Caco-2 (cell line): Measurements from ENCODE around the gene TFIP11. TPM values are rescaled to one million over a fixed set of nuclear protein-coding genes. Genes with fewer than 3 reads are reported as not detected.

Experiments
- BruUV-seq: library from RNA; stranded (reverse); fragments of 400-500 nt; replicated peaks from 2 replicates; lab custom pipeline; 2021; lab: Mats Ljungman, UMichigan
- CTCF ChIA-PET: fragments of 300-600 bp; sonication (Branson Sonifier 250); formaldehyde crosslinking; loops from one replicate; lab custom pipeline; 2022; ENCODE audit warnings: antibody characterized with exemption; lab: Charles Lee
- POLR2A ChIA-PET: fragments of 300-600 bp; sonication (Branson Sonifier 250); formaldehyde crosslinking; loops from one replicate; lab custom pipeline; 2022; ENCODE audit warnings: antibody characterized with exemption; lab: Charles Lee
- DNase-seq, 2 experiments: peaks; one replicate each; pipeline versions ENCODE4 v3.0.0 to v3.0.0-alpha.2; 2020 to 2022
- H3K27me3 ChIP-seq: replicated peaks from 2 replicates; pipeline ENCODE4 v1.6.0; 2011; ENCODE audit warnings: low read length; ENCODE audit not compliant: control insufficient read depth, insufficient read depth
- H3K36me3 ChIP-seq: 2 replicates; pipeline ENCODE4 v1.5.1; 2011; ENCODE audit warnings: low read length; ENCODE audit not compliant: control insufficient read depth, insufficient read depth
- H3K4me1 ChIP-seq: fragments of 250-450 bp; sonication (Bioruptor Pico); 2 replicates; pipeline ENCODE4 v1.5.1; 2020; ENCODE audit warnings: mild to moderate bottlenecking
- H3K4me3 ChIP-seq: 2 replicates; pipeline ENCODE4 v1.5.1; 2011; ENCODE audit warnings: low read depth, mild to moderate bottlenecking, control low read depth, low read length
- H3K9me3 ChIP-seq: fragments of 250-450 bp; sonication (Bioruptor Pico); 2 replicates; pipeline ENCODE4 v1.5.1; 2020; ENCODE audit warnings: mild to moderate bottlenecking, moderate library complexity
- H3K27ac Mint-ChIP-seq: one replicate; pipeline ENCODE4 v1.8.0; 2022; ENCODE audit warnings: mixed read lengths; ENCODE audit not compliant: unreplicated experiment
- H3K27me3 Mint-ChIP-seq: one replicate; pipeline ENCODE4 v1.8.0; 2022; ENCODE audit warnings: mixed read lengths; ENCODE audit not compliant: insufficient read depth, unreplicated experiment
- H3K36me3 Mint-ChIP-seq: one replicate; pipeline ENCODE4 v1.8.0; 2022; ENCODE audit warnings: mild to moderate bottlenecking, mixed read lengths; ENCODE audit not compliant: insufficient read depth, unreplicated experiment
- H3K4me1 Mint-ChIP-seq: one replicate; pipeline ENCODE4 v1.8.0; 2022; ENCODE audit warnings: low read depth, mixed read lengths; ENCODE audit not compliant: unreplicated experiment
- H3K4me3 Mint-ChIP-seq: one replicate; pipeline ENCODE4 v1.8.0; 2022; ENCODE audit warnings: mild to moderate bottlenecking, moderate library complexity, mixed read lengths; ENCODE audit not compliant: unreplicated experiment
- H3K9me3 Mint-ChIP-seq: one replicate; pipeline ENCODE4 v1.8.0; 2022; ENCODE audit warnings: mixed read lengths; ENCODE audit not compliant: unreplicated experiment
- CTCF ChIP-seq, 2 experiments: fragments of 200-600 bp in 1 of 2; IDR thresholded peaks; 1 replicate in 1 of 2; 2 replicates in 1 of 2; pipeline versions ENCODE4 v1.5.1 to v1.8.0; 2011 to 2022; ENCODE audit warnings: antibody characterized with exemption in 1 of 2, control low read depth in 1 of 2, inconsistent platforms in 1 of 2, low read depth in 1 of 2, low read length in 1 of 2, mild to moderate bottlenecking in 1 of 2, moderate library complexity in 1 of 2; ENCODE audit not compliant: insufficient read depth in 1 of 2, severe bottlenecking in 1 of 2, unreplicated experiment in 1 of 2
- intact Hi-C: fragments of 100-400 bp; cut with micrococcal nuclease; formaldehyde crosslinking; loops from one replicate; pipeline ENCODE4 v1.10.0; 2022; ENCODE audit not compliant: unreplicated experiment
- total RNA-seq: library from RNA; stranded (reverse); gene quantifications from 2 replicates; pipeline ENCODE4 v1.2.3, GENCODE V29; 2022

TFIP11 gene
- total RNA-seq, 1 experiment from 2014 or later = 27.7 TPM

- Histone ChIP-seq H3K4me1 (no peaks in the 10 kb centered on the region), H3K27me3 (no peaks in the 10 kb centered on the region), H3K4me3 (no peak overlapping the region), H3K9me3 (no peaks in the 10 kb centered on the region), H3K36me3 (no peaks in the 10 kb centered on the region)
- intact Hi-C loops = no loop called here
- Mint-ChIP-seq H3K36me3 (peaks cover 6% of the 10 kb centered on the region), H3K27me3 (no peaks in the 10 kb centered on the region), H3K9me3 (no peaks in the 10 kb centered on the region), H3K27ac (no peak overlapping the region), H3K4me1 (peaks cover 6% of the 10 kb centered on the region), H3K4me3 (no peak overlapping the region)
- no peak for DNase-seq
- ChIA-PET CTCF (interaction anchor here (0.5 kb wide), 1 partner anchor 100 kb away, joined by 6 read pairs; no protein-coding TSS in a partner anchor), POLR2A (no interaction called here)
- no TSS peak for BruUV-seq
- TF ChIP-seq CTCF (IDR thresholded peaks at IDR 0.05; ENCODE audit: insufficient read depth in 1 of 2, low read depth in 1 of 2, low read length in 1 of 2, severe bottlenecking in 1 of 2, unreplicated experiment in 1 of 2) = no peak
Measured at GRCh38 chr22:26547426-26547825, 35.2 kb upstream of the TFIP11 start.

- H3K4me3 Mint-ChIP-seq = no peak overlapping the region
Measured at GRCh38 chr22:26546282-26546681, 34.0 kb upstream of the TFIP11 start.

GRCh38 chr22:26545827-26546226, 33.6 kb upstream of the TFIP11 start:
- CTCF ChIA-PET = no interaction called here
- no peak for TF ChIP-seq CTCF (IDR thresholded peaks at IDR 0.05; ENCODE audit: insufficient read depth in 1 of 2, low read depth in 1 of 2, low read length in 1 of 2, severe bottlenecking in 1 of 2, unreplicated experiment in 1 of 2)
- Mint-ChIP-seq H3K36me3 (peaks cover 6% of the 10 kb centered on the region), H3K4me1 (peaks cover 6% of the 10 kb centered on the region), H3K27me3 (no peaks in the 10 kb centered on the region), H3K4me3 (no peak overlapping the region), H3K27ac (peak overlapping the region; percentile 33), H3K9me3 (no peaks in the 10 kb centered on the region)
- Histone ChIP-seq H3K27me3 (no peaks in the 10 kb centered on the region), H3K36me3 (no peaks in the 10 kb centered on the region), H3K4me1 (no peaks in the 10 kb centered on the region), H3K9me3 (no peaks in the 10 kb centered on the region), H3K4me3 (no peak overlapping the region)
- BruUV-seq = no TSS peak
- intact Hi-C loops = no loop called here
- POLR2A ChIA-PET = no interaction called here
- DNase-seq = no peak

More at GRCh38 chr22:26546282-26546681, 34.0 kb upstream of the TFIP11 start:
- Histone ChIP-seq H3K36me3 (no peaks in the 10 kb centered on the region), H3K4me1 (no peaks in the 10 kb centered on the region), H3K27me3 (no peaks in the 10 kb centered on the region), H3K4me3 (no peak overlapping the region), H3K9me3 (no peaks in the 10 kb centered on the region)
- Mint-ChIP-seq H3K27me3 (no peaks in the 10 kb centered on the region), H3K9me3 (no peaks in the 10 kb centered on the region), H3K4me1 (peaks cover 6% of the 10 kb centered on the region), H3K36me3 (peaks cover 6% of the 10 kb centered on the region), H3K27ac (peak overlapping the region; percentile 33)
- no TSS peak for BruUV-seq
- intact Hi-C loops = no loop called here
- TF ChIP-seq CTCF (IDR thresholded peaks at IDR 0.05; ENCODE audit: insufficient read depth in 1 of 2, low read depth in 1 of 2, low read length in 1 of 2, severe bottlenecking in 1 of 2, unreplicated experiment in 1 of 2) = no peak
- ChIA-PET POLR2A (no interaction called here), CTCF (no interaction called here)
- DNase-seq = no peak
